OCI-LY7 (cell line): Measurements from ENCODE around the gene MAVS. TPM values are rescaled to one million over a fixed set of nuclear protein-coding genes. Genes with fewer than 3 reads are reported as not detected.

ENCODE experiments used
- BruUV-seq: library from RNA; stranded (reverse); fragments of 400-500 nt; replicated peaks from 2 replicates; lab custom pipeline; 2021; lab: Mats Ljungman, UMichigan
- CTCF ChIA-PET: fragments of 300-600 bp; sonication (Branson Sonifier 250); formaldehyde crosslinking; loops from one replicate; lab custom pipeline; 2022; ENCODE audit warnings: antibody characterized with exemption; ENCODE audit not compliant: unreplicated experiment; lab: Charles Lee
- POLR2A ChIA-PET: fragments of 300-600 bp; sonication (Branson Sonifier 250); formaldehyde crosslinking; loops from one replicate; lab custom pipeline; 2022; ENCODE audit warnings: antibody characterized with exemption; lab: Charles Lee
- DNase-seq: peaks from one replicate; pipeline ENCODE4 v3.0.0-alpha.2; 2015; ENCODE audit warnings: low spot score
- H2AFZ ChIP-seq: fragments of 200-600 bp; sonication (generic), shearing (Covaris generic); 2 replicates; pipeline ENCODE4 v1.6.1; 2014; ENCODE audit warnings: mild to moderate bottlenecking, antibody characterized with exemption, low read length, moderate library complexity
- H3K27ac ChIP-seq: fragments of 200-600 bp; sonication (generic); 2 replicates; pipeline ENCODE4 v1.5.1; 2014; ENCODE audit warnings: mixed run types, low read depth, mild to moderate bottlenecking, moderate library complexity, low read length, inconsistent platforms; ENCODE audit not compliant: poor library complexity, severe bottlenecking
- H3K36me3 ChIP-seq: fragments of 200-600 bp; sonication (generic); 2 replicates; pipeline ENCODE4 v1.6.1; 2014; ENCODE audit warnings: mild to moderate bottlenecking, antibody characterized with exemption, low read length, moderate library complexity, mixed read lengths; ENCODE audit not compliant: insufficient read depth
- H3K4me1 ChIP-seq: fragments of 200-600 bp; sonication (generic); 2 replicates; pipeline ENCODE4 v1.5.1; 2014; ENCODE audit warnings: mild to moderate bottlenecking, low read length; ENCODE audit not compliant: insufficient read depth, poor library complexity, severe bottlenecking
- H3K4me2 ChIP-seq: fragments of 200-600 bp; sonication (generic); 2 replicates; pipeline ENCODE4 v1.6.1; 2014; ENCODE audit warnings: mild to moderate bottlenecking, low read length
- H3K4me3 ChIP-seq: fragments of 200-600 bp; sonication (generic); 2 replicates; pipeline ENCODE4 v1.5.1; 2014; ENCODE audit warnings: mild to moderate bottlenecking, low read depth, low read length; ENCODE audit not compliant: poor library complexity, severe bottlenecking
- H3K79me2 ChIP-seq: fragments of 200-600 bp; sonication (generic); 2 replicates; pipeline ENCODE4 v1.6.1; 2016; ENCODE audit warnings: low read depth, mild to moderate bottlenecking, low read length, moderate library complexity, mixed read lengths; ENCODE audit not compliant: insufficient read depth
- H3K9me2 ChIP-seq: fragments of 200-600 bp; sonication (generic); 2 replicates; pipeline ENCODE4 v1.6.1; 2016; ENCODE audit warnings: mild to moderate bottlenecking, low read length, mixed read lengths; ENCODE audit not compliant: insufficient read depth
- H3K9me3 ChIP-seq: fragments of 200-600 bp; sonication (generic); 2 replicates; pipeline ENCODE4 v1.6.1; 2014; ENCODE audit warnings: mild to moderate bottlenecking, mixed run types, low read length, mixed read lengths
- H4K20me1 ChIP-seq: fragments of 200-600 bp; sonication (generic); 2 replicates; pipeline ENCODE4 v1.6.1; 2014; ENCODE audit warnings: mild to moderate bottlenecking, antibody characterized with exemption, low read length, moderate library complexity, mixed read lengths; ENCODE audit not compliant: insufficient read depth
- EZH2phosphoT487 ChIP-seq: fragments of 200-600 bp; sonication (generic); IDR thresholded peaks from 2 replicates; pipeline ENCODE4 v1.6.1; 2018; ENCODE audit warnings: low read depth, borderline replicate concordance, mild to moderate bottlenecking, mixed run types, antibody characterized with exemption, low read length, moderate library complexity, mixed read lengths
- intact Hi-C: fragments of 100-400 bp; cut with micrococcal nuclease; formaldehyde crosslinking; loops from one replicate; pipeline ENCODE4 v1.10.0; 2022; ENCODE audit not compliant: unreplicated experiment
- total RNA-seq, 2 experiments: library from RNA; depleted of rRNA in 1 of 2; stranded (reverse); fragments of >200 nt in 1 of 2; shearing (Covaris generic) in 1 of 2; gene quantifications; 2 replicates each; pipeline ENCODE4 v1.2.3, GENCODE V29; 2014 to 2022
- TF ChIP-seq, protein P1 (sequence below): fragments of 200-600 bp; sonication (generic); conservative IDR thresholded peaks from 2 replicates; pipeline ENCODE4 v1.5.1; 2014; ENCODE audit warnings: mild to moderate bottlenecking, antibody characterized with exemption, low read length, moderate library complexity, mixed read lengths

Gene MAVS
- total RNA-seq, 2 experiments from 2014 or later, result 19.8 to 35.5 TPM

GRCh38 chr20:3890999-3891929, 44.6 kb downstream of the MAVS start:
- intact Hi-C loops, result no loop called here
- ChIA-PET CTCF (no interaction called here), POLR2A (interaction anchor here (0.6 to 2.3 kb wide), 4 partner anchors 10 to 173 kb away, joined by 3 to 21 read pairs (median 6); no protein-coding TSS in a partner anchor)
- peak overlapping the region; percentile 95 for H3K4me3 ChIP-seq
- peaks cover 49% of the 10 kb centered on the region for H3K4me1 ChIP-seq
- peaks cover 45% of the 10 kb centered on the region for H4K20me1 ChIP-seq
- TF ChIP-seq, protein P1, sequence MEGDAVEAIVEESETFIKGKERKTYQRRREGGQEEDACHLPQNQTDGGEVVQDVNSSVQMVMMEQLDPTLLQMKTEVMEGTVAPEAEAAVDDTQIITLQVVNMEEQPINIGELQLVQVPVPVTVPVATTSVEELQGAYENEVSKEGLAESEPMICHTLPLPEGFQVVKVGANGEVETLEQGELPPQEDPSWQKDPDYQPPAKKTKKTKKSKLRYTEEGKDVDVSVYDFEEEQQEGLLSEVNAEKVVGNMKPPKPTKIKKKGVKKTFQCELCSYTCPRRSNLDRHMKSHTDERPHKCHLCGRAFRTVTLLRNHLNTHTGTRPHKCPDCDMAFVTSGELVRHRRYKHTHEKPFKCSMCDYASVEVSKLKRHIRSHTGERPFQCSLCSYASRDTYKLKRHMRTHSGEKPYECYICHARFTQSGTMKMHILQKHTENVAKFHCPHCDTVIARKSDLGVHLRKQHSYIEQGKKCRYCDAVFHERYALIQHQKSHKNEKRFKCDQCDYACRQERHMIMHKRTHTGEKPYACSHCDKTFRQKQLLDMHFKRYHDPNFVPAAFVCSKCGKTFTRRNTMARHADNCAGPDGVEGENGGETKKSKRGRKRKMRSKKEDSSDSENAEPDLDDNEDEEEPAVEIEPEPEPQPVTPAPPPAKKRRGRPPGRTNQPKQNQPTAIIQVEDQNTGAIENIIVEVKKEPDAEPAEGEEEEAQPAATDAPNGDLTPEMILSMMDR, result no peak
- TF ChIP-seq EZH2phosphoT487, result no peak
- H3K27ac ChIP-seq, result peak overlapping the region; percentile 81
- peaks cover 93% of the 10 kb centered on the region for H3K79me2 ChIP-seq
- peaks cover 64% of the 10 kb centered on the region for H3K36me3 ChIP-seq
- no peaks in the 10 kb centered on the region for H3K9me2 ChIP-seq
- DNase-seq, result peak; percentile 47
- H3K4me2 ChIP-seq, result peak overlapping the region; percentile 98
- no peaks in the 10 kb centered on the region for H3K9me3 ChIP-seq
- BruUV-seq, result no TSS peak
- H2AFZ ChIP-seq, result no peak overlapping the region

DNA sequence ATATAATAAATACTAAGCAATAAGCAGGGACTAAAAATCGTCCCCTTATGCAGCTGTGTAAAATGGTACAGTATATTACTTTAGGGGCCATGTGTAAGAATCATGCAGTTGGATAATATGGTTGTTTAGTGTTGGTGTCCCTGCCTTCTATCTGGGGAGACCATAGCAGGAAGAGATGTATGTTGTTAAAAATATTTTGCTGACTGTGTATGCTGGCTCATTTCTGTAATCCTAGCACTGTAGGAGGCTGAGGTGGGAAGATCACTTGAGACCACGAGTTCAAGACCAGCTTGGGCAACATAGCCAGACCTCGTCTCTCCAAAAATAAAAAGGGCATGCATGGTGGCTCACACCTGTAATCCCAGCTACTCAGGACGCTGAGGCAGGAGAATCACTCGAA, 48.2 kb downstream of the MAVS start:
- TF ChIP-seq, protein P1, result no peak
- no peak for TF ChIP-seq EZH2phosphoT487
- Histone ChIP-seq H3K9me3 (no peaks in the 10 kb centered on the region), H3K4me2 (peak overlapping the region; percentile 26; the same call in 1 of the 2 replicates), H3K27ac (no peak overlapping the region), H3K79me2 (peaks cover 100% of the 10 kb centered on the region), H3K36me3 (peaks cover 90% of the 10 kb centered on the region), H3K9me2 (no peaks in the 10 kb centered on the region), H3K4me3 (no peak overlapping the region), H4K20me1 (peaks cover 56% of the 10 kb centered on the region), H2AFZ (no peak overlapping the region), H3K4me1 (peaks cover 75% of the 10 kb centered on the region)
- no peak for DNase-seq
- ChIA-PET POLR2A (interaction anchor here (1.2 to 1.3 kb wide), 2 partner anchors 11 to 24 kb away, joined by 5 to 6 read pairs; no protein-coding TSS in a partner anchor), CTCF (no interaction called here)
- intact Hi-C loops, result no loop called here
- no TSS peak for BruUV-seq
